ENCODE results near the gene RIPPLY3.
"Not testable (repeated sequence)": the region's sequence is repeated elsewhere in the genome, so short reads cannot be mapped to it uniquely, and the experiment has no call there.

RIPPLY3 gene

DNA sequence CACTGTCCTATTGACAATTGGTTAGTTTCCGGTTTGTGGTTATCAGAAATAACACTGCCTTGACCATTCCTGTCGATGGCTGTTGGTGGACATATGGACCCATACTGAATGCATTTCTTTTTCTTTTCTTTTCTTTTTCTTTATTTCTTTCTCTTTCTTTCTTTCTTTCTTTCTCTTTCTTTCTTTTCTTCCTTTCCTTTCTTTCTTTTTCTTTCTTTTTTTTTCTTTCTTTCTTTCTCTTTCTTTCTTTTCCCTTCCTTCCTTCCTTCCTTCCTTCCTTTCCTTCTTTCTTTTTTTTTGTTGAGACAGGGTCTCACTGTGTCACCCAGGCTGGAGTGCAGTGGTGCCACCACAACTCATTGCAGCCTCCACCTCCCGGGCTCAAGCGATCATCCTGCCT lies 24.4 kb downstream of the RIPPLY3 start:
- no peak overlapping the region for H2AFZ ChIP-seq (ENCODE audit: low read depth)
- H3K9ac ChIP-seq = no peak overlapping the region
- H3K27me3 ChIP-seq (ENCODE audit: insufficient read depth, low read depth) = no peaks in the 10 kb centered on the region
- H3K4me2 ChIP-seq = no peak overlapping the region
- TF ChIP-seq, protein P1, sequence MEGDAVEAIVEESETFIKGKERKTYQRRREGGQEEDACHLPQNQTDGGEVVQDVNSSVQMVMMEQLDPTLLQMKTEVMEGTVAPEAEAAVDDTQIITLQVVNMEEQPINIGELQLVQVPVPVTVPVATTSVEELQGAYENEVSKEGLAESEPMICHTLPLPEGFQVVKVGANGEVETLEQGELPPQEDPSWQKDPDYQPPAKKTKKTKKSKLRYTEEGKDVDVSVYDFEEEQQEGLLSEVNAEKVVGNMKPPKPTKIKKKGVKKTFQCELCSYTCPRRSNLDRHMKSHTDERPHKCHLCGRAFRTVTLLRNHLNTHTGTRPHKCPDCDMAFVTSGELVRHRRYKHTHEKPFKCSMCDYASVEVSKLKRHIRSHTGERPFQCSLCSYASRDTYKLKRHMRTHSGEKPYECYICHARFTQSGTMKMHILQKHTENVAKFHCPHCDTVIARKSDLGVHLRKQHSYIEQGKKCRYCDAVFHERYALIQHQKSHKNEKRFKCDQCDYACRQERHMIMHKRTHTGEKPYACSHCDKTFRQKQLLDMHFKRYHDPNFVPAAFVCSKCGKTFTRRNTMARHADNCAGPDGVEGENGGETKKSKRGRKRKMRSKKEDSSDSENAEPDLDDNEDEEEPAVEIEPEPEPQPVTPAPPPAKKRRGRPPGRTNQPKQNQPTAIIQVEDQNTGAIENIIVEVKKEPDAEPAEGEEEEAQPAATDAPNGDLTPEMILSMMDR (conservative IDR thresholded peaks at IDR 0.05; ENCODE audit: low read depth, low read length) = no peak
- no peaks in the 10 kb centered on the region for H3K4me1 ChIP-seq (ENCODE audit: low read depth, poor library complexity, severe bottlenecking)
- H3K36me3 ChIP-seq (ENCODE audit: insufficient read depth) = no peaks in the 10 kb centered on the region
- no peak overlapping the region for H3K27ac ChIP-seq
- no peaks in the 10 kb centered on the region for H4K20me1 ChIP-seq (ENCODE audit: insufficient read depth)
- no peaks in the 10 kb centered on the region for H3K79me2 ChIP-seq (ENCODE audit: insufficient read depth, low read depth)
- H3K4me3 ChIP-seq (IDR thresholded peaks at IDR 0.05; ENCODE audit: insufficient read depth, low read depth, low read length) = no peak overlapping the region

DNA sequence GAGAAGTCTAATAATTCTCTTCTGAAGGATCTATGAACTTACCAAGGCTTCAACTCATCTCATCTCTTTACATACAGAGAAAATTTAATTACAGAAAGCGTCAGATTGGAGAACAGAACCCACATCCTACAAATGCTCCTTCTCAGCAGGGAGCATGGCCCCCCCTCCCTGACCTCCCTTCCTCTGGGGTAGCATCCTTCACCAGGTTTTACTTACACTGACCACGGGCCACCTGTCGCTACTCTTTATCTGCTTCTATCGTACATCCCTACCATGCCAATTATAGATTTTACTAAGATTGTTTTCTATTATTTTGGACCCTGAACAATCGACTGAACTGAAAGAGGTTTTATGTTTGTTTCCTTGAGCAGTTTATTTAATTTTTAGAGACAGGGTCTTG lies 25.8 kb downstream of the RIPPLY3 start:
- Histone ChIP-seq H3K79me2 (ENCODE audit: insufficient read depth, low read depth) (no peaks in the 10 kb centered on the region), H3K27ac (no peak overlapping the region), H3K9ac (no peak overlapping the region), H2AFZ (ENCODE audit: low read depth) (no peak overlapping the region), H3K4me1 (ENCODE audit: low read depth, poor library complexity, severe bottlenecking) (no peaks in the 10 kb centered on the region), H3K36me3 (ENCODE audit: insufficient read depth) (no peaks in the 10 kb centered on the region), H4K20me1 (ENCODE audit: insufficient read depth) (no peaks in the 10 kb centered on the region), H3K27me3 (ENCODE audit: insufficient read depth, low read depth) (no peaks in the 10 kb centered on the region), H3K4me2 (no peak overlapping the region), H3K4me3 (IDR thresholded peaks at IDR 0.05; ENCODE audit: insufficient read depth, low read depth, low read length) (no peak overlapping the region)
- TF ChIP-seq, protein P1 (conservative IDR thresholded peaks at IDR 0.05; ENCODE audit: low read depth, low read length) = no peak

DNA sequence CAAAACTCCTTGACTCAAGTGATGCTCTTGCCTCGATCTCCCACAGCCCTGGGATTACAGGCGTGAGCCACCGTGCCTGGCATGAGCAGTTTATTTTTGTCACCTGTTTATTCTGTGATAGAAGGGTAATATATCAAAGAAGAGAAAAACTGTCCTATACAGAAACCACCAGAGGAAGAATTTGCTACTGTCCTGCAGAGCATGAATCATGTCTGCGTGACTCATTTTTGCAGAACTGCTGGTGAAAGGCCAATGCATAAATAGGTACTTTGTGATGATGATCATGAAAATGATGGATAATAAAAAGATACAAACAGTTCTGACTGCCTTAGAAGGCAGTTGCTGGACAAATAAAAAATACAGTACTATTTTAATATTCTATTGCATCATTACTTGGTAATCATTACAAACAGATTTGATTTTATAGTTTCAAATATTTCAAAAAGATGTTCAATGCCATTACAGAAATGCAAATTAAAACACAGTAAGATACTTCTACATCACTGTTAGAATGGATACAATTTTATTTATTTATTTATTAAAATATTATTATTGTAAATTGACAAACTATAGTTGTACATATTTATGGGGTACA lies 26.5 kb downstream of the RIPPLY3 start:
- H3K36me3 ChIP-seq (ENCODE audit: insufficient read depth) = no peaks in the 10 kb centered on the region
- TF ChIP-seq, protein P1 (conservative IDR thresholded peaks at IDR 0.05; ENCODE audit: low read depth, low read length) = no peak
- no peaks in the 10 kb centered on the region for H3K79me2 ChIP-seq (ENCODE audit: insufficient read depth, low read depth)
- no peaks in the 10 kb centered on the region for H3K27me3 ChIP-seq (ENCODE audit: insufficient read depth, low read depth)
- no peak overlapping the region for H2AFZ ChIP-seq (ENCODE audit: low read depth)
- H3K4me1 ChIP-seq (ENCODE audit: low read depth, poor library complexity, severe bottlenecking) = no peaks in the 10 kb centered on the region
- H3K4me3 ChIP-seq (IDR thresholded peaks at IDR 0.05; ENCODE audit: insufficient read depth, low read depth, low read length) = no peak overlapping the region
- no peak overlapping the region for H3K4me2 ChIP-seq
- no peaks in the 10 kb centered on the region for H4K20me1 ChIP-seq (ENCODE audit: insufficient read depth)
- H3K9ac ChIP-seq = no peak overlapping the region
- H3K27ac ChIP-seq = no peak overlapping the region

DNA sequence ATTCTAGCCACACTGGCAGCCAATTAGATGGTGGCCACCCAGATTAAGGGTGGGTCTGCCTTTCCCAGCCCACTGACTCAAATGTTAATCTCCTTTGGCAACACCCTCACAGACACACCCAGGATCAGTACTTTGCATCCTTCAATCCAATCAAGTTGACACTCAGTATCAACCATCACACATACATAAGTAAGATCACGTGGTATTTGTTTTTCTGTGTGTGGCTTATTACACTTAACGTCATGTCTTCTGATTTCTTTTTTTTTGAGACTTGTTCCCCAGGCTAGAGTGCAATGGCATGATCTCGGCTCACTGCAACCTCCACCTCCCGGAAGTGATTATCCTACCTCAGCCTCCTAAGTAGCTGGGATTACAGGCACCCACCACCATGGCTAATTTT lies 27.9 kb downstream of the RIPPLY3 start:
- not testable (repeated sequence) for H2AFZ ChIP-seq (ENCODE audit: low read depth); H3K79me2 ChIP-seq (ENCODE audit: insufficient read depth, low read depth)

DNA sequence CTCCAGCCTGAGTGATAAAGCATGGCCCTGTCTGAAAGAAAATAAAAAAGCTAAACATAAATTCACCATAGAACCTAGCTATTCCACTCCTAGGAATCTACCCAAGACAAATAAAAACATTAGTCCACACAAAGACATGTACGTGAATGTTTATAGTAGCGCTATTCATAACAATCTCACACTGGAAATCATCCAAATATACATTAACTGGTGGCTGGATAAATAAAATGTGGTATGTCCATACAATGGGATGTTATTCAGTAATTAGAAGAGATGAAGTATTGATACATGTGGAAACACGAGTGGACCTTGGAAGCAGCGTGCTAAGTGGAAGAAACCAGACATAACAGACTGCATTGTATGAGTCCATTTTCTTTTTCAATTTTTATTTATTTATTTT lies 29.7 kb downstream of the RIPPLY3 start:
- no peak overlapping the region for H3K9ac ChIP-seq
- no peaks in the 10 kb centered on the region for H3K79me2 ChIP-seq (ENCODE audit: insufficient read depth, low read depth)
- no peaks in the 10 kb centered on the region for H3K27me3 ChIP-seq (ENCODE audit: insufficient read depth, low read depth)
- H3K4me3 ChIP-seq (IDR thresholded peaks at IDR 0.05; ENCODE audit: insufficient read depth, low read depth, low read length) = no peak overlapping the region
- H2AFZ ChIP-seq (ENCODE audit: low read depth) = no peak overlapping the region
- no peaks in the 10 kb centered on the region for H4K20me1 ChIP-seq (ENCODE audit: insufficient read depth)
- no peaks in the 10 kb centered on the region for H3K36me3 ChIP-seq (ENCODE audit: insufficient read depth)
- no peak overlapping the region for H3K27ac ChIP-seq
- no peaks in the 10 kb centered on the region for H3K4me1 ChIP-seq (ENCODE audit: low read depth, poor library complexity, severe bottlenecking)
- H3K4me2 ChIP-seq = no peak overlapping the region
- TF ChIP-seq, protein P1 (conservative IDR thresholded peaks at IDR 0.05; ENCODE audit: low read depth, low read length) = no peak

More for the DNA sequence above, 27.9 kb downstream of the RIPPLY3 start:
- not testable (repeated sequence) for H3K4me1 ChIP-seq (ENCODE audit: low read depth, poor library complexity, severe bottlenecking); H4K20me1 ChIP-seq (ENCODE audit: insufficient read depth); H3K36me3 ChIP-seq (ENCODE audit: insufficient read depth); H3K4me3 ChIP-seq (IDR thresholded peaks at IDR 0.05; ENCODE audit: insufficient read depth, low read depth, low read length); H3K27me3 ChIP-seq (ENCODE audit: insufficient read depth, low read depth); H3K9ac ChIP-seq; H3K4me2 ChIP-seq; H3K27ac ChIP-seq

Measured in KMS-11 (cell line).